ENCODE data around the gene SYT6.

Gene SYT6, protein sequence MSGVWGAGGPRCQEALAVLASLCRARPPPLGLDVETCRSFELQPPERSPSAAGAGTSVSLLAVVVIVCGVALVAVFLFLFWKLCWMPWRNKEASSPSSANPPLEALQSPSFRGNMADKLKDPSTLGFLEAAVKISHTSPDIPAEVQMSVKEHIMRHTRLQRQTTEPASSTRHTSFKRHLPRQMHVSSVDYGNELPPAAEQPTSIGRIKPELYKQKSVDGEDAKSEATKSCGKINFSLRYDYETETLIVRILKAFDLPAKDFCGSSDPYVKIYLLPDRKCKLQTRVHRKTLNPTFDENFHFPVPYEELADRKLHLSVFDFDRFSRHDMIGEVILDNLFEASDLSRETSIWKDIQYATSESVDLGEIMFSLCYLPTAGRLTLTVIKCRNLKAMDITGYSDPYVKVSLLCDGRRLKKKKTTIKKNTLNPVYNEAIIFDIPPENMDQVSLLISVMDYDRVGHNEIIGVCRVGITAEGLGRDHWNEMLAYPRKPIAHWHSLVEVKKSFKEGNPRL

DNA sequence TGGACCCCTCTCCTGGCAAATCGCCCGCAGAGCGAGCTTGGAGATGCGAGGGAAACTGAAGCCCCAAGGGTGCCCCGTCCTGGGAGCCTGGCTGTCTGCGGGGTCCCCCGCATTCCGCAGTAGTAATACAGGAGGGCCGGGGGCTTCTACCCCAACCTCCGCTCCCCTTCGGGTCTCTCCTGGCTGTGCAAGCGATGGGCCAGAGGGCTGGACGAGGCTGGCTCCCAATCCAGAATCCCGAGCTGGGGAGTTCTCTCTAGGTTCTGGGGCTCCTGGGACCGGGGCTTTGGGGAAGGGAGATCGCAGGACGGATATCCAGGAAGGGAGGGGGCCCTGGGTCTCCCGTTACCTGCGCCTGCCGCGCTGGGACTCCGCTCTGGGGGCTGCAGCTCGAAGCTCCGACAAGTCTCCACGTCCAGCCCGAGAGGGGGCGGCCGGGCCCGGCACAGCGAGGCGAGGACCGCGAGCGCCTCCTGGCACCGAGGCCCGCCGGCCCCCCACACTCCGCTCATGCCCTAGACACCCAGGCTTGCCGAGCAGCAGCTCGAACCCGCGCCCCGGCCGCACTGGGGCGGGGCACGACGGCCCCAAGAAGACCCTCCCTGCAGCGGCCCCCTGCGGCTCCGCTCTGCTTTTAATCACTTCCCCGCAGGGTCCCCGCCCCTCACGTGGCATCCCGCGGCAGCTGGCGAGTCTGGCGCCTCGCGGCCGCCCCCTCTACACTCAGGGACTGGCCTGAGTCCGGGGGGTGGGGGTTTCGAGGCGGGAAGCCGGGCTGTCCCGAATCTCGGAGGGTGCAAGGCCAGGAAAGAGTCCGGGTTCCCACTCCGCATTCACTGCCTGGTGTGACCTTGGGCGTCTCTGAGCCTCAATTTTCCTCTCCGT lies at the start of gene SYT6:
Gene SYT6, minus strand, starts transcription at position 609 of the 885 bp plus-strand sequence. Its CDS starts 97 bp downstream, at position 512.
- DNase-seq (ENCODE audit: low read depth), result no peak

DNA sequence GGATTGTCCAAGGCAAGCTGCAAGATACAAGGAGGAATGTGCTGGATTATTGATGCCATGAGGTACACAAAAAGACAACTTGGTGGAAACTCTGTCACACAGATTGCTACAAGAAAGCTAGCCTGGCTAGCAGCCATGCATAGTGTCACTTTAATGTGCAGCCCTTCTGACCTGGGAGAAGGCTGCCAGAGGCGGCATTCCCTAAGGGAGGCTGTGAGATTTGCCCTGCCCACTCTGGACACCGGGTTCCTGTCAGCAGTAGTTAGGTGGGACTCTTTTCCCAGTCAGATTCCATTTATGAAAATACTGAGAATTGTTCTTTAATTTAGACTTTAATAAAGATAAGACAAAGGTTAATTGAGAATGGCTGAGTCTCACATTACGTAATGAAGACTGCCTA lies 47.8 kb upstream of the SYT6 start:
- DNase-seq (ENCODE audit: low read depth), result no peak

DNA sequence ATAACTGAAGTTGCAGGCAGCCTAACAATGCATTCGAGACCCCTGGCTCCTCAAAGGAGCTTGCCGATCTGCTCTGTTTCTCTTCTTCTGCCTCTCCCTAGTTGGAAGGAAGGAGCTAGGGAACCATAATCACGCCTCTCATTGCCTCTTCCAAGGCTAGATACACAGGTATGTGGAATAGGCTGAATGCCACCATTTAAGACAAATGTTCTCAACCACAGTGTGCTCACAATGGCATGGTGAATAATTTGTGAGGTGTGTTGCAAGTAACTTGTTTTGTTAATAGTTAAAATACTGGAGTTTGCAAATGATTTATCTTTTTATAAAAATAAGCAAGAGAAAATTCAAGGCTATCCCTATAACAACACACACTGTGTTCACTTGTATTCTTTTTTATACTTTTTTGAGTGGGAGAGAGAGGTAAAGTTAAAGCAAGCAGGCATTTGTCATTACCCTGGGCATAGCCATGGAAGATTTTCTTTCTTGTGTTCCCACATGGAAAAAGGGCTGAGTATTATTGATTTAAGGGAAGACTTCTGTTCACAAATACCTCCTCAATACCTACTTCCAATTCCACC lies 45.4 kb upstream of the SYT6 start:
- DNase-seq (ENCODE audit: low read depth), result no peak

DNA sequence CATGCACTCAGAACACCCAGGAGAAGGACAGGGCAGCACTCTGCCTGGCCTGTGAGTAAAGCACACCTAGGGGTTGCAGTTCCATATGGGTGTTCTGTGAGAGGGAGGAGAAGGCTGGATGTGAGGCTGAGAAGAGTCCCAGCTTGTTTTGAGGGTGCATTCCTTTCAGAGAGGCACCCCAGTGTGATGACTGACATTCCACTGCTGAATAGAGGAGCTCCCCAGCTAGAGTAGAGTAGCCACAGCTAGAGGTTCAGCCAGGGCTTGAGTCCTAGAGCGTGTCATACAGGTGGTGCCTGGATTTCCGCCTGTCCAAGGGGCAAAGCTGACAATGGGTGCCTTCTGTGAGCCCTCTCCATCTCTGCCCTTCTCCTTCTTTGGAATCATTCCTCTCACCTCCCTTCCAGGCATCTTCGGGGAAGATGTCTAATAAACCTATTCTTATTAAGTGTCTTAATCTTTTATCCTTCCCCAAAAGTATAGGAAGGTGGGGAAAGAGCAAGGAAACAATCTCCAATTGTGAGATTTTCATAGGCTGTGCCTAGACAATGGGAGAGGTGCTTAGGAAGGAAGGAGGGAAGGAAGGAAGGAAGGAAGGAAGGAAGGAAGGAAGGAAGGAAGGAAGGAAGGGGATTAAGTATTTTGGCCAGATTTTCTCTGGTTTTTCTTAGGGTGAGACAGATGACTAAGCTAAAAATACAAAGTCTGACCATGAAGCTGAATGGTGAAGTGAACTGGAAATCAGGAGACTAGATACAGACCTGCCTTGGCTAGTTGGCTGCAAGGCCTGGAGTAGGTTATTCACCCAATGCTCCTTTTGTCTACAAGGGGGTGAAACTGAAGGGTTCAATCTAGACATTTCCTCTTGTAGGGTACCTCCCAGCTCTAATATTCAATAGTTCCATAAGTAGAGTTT lies 43.6 kb upstream of the SYT6 start:
- no peak for DNase-seq (ENCODE audit: low read depth)

DNA sequence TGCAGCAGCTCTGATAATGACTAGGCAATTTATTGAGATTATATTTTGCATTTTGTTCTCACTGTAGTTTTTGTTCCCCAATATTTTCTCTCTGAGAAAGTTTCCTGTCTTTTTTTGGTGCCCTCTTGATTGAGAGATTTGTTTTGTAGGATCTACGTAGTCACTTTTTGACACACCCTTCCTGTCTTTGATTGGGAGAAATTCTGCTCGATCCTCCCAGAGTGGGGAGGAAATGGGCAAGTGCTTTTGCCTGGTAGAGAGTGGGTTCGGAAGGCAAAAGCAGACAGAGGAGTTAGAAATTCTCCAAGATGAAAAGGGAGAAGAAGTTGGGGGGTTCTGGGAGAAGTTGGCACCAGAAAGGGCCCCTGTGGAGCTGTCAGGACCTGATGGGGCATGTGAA lies 42.1 kb upstream of the SYT6 start:
- DNase-seq (ENCODE audit: low read depth), result no peak

DNA sequence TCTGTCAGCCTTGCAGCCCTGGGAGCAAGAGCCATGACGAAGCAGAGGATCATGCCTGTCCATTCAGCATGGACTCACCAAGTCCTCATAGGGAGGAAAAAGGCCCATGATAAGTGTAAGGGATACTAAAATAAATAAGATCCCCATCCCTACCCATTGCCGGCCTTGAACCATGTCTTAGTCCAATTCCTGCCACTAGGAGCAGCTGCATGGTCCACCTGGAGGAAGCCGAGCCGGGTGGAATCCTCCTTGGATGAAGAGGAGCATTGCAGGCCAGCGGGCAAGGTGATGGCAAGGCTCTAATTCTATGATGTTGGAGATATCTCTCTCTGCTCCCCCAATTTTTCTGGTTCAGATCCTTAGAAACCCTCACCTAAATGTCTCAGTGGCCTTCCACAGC lies 38.7 kb upstream of the SYT6 start:
- no peak for DNase-seq (ENCODE audit: low read depth)

DNA sequence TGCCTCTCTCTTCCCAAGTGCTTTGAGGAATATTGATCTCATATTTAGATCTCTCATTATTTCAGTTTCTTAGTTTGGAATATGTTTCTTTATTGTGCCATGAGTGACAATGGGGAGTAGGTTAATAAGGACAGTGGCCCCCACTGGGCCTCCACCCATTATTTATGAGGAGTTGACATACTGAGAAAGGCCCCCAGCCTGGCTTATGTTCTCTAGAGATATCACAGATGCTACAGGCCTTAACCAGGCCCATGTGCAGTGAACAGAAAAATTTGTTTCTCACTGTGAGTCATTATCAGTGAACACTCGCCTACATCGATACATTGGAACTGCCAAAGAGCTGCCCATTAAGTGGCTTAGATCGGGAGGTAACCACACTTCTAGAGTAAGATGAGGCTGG lies 35.7 kb upstream of the SYT6 start:
- no peak for DNase-seq (ENCODE audit: low read depth)

DNA sequence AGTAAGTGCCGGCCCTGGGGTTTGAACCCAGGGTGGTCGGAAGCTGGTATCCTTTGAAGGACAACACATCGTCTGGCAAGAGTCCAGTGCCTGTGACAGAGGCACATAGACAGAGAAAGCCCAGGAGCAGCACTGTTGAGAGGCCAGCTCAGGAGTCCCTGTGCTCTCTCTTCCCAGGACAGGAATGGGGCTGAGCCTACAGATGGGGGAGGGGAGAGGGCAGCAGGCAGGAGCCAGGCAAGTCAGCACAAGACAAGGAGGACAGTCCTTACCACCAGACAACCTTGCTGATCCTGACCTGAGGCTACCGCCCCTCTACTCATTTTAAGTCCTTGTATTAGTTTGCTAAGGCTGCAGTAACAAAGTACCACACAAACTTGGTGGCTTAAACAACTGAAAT lies 27.7 kb upstream of the SYT6 start:
- no peak for DNase-seq (ENCODE audit: low read depth)

DNA sequence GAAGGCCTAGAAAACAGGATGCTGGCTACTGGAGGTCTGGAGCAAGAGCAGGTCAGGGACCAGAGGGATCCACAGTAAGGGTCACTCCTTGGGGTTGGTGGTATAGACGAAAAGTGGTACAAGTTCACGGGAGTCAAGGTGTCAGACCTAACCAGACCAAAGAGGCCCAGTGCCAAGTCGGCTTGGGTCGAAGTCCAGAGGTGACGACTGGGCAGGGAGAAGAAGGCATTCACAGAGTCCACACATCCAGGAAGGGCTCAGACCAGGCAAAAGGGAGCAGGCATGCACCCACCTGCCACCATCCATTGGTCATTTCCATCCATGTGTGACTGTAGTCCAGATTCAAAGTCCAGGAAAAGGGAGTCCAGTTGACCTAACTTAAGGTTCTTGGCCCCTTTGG lies 27.1 kb upstream of the SYT6 start:
- no peak for DNase-seq (ENCODE audit: low read depth)

DNA sequence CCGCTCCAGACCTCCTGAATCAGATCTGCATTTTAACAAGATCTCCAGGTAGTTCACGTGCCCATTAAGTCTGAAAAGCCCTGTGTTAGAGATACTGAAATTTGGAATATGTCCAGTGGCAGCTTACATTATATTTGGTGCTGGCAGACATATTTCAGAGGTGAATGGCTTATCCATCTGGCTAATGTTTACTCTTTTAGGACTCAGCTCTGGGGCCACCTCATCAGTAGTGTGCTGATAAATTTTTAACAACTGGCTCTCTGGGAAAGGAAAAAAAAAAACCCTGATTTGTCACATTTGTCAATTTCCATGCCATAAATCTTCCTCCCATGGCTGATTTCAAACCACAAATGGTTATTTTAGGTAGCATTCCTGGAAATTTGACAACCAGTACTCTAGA lies 25.3 kb upstream of the SYT6 start:
- DNase-seq (ENCODE audit: low read depth), result no peak

DNA sequence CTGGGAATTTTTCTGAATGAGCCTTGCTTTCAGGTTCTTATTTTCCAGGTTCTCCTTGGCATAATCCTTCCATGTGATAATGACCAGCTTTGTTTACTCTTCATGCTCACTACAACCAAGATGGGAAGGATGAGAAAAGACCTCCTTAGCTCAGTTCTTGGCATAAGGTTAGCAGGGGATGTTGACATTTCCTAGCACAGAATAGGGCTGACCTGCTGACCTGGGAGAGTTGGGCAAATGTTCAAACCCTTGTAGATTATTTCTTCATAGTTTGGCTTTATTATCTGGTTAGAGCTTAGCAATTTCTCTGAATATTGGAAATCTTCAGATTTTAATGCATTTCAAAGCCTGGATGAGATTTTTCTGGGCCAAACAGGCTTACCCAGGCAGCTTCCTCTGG lies 23.6 kb upstream of the SYT6 start:
- no peak for DNase-seq (ENCODE audit: low read depth)

DNA sequence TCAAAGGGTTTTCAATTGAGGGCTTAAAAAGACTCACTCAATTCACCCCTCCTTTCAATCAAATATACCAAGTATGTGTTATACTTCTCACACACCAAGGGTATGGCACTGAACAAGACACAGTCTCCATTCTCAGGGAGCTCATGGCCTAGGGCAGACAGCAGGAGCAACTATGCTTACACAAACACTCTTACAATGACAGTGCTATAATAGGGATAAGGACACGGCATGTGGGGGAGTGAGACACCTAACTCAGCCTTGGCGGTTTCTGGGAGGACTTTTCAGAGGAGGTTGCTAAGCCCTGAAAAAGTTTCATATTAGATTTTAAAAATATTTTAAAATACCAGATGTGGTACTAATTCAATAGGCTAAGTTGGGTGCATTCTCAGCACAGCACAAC lies 22.7 kb upstream of the SYT6 start:
- no peak for DNase-seq (ENCODE audit: low read depth)

DNA sequence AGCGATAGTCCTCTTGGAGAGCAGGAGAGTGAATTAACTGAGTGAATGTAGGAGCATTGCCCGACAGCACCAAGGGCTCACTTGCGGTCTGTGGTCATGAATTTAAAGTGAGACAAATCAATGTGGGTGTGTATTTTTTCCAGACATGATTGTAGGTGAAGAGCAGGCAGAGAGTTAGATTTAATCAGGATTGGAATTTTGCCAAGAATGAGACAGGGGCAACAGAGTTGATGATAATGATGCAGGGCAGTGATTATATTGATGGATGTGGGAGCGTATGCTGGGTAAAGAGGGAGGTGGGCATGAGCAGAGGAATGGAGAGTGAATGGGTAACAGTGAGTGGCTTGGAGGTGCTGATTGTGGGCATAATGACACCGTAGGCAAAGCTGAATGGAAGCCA lies 20.0 kb upstream of the SYT6 start:
- no peak for DNase-seq (ENCODE audit: low read depth)

DNA sequence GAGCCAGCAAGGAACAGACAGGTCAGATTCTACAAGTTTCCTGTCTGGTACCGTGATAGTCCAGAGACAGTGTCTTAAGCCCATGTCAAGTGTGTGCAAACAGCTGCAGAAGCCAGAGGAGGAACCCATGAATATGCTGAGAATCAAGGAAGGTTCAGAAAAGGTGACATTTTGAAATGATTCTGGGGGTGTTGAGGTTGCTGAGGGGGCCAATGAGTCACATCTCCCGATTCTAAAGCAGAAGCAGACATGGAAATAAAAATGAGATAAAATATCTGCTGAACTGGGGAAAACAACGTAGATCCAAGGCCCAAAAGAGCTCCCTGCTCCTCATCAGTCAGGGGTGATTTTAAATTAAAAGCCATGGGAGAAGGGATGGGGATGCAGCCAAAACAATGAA lies 15.8 kb upstream of the SYT6 start:
- DNase-seq (ENCODE audit: low read depth), result no peak

DNA sequence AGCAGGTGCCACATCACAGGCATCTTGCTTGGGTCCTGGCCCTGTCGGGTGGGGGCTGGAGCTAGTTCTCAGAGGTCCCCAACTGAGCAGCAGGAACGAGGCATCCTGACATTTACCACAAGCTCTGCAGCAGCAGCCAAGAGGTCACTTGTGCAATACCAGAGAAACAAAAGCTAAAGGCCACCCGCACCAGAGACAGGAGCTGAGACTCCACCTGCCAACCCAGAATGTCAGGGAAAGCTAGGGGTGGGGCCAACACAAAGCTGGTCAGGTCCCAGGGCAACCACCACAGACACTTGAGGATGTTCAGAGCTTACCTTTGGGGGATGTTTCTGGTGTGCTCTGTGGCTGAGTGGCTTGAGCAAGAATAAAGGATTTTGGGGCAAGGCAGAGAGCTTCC lies 13.6 kb upstream of the SYT6 start:
- DNase-seq (ENCODE audit: low read depth), result no peak

DNA sequence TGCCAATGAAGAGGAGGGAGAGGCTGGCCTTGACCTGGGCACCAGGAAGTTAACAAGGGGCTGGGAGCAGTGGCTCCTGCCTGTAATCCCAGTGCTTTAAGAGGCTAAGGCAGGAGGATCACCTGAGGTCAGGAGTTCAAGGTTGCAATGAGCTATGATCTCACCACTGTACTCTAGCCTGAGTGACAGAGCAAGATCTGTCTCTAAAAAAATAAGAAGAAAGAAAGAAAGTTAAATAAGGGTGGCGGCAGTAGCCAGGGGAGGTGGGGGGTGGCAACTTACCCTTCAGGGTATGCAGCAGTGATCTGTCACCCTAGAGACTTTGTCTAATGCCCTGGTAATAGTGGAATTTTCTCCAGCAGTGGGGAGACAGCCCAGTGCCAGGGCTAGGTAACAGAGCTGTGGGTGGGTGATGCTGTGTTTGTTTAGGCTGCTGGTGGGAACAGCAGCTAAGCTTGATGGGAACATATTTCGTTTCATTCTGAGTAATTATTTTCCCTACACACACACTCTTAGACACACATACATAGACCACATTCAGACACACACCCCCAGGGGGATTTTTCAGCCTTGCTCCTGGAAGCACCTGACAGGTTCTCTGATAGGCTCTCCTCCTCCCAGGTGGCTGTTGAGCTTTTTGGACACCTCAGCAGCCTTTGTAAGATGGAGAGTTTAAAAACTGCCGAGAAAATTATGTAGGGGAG lies 11.3 kb upstream of the SYT6 start:
- no peak for DNase-seq (ENCODE audit: low read depth)

DNA sequence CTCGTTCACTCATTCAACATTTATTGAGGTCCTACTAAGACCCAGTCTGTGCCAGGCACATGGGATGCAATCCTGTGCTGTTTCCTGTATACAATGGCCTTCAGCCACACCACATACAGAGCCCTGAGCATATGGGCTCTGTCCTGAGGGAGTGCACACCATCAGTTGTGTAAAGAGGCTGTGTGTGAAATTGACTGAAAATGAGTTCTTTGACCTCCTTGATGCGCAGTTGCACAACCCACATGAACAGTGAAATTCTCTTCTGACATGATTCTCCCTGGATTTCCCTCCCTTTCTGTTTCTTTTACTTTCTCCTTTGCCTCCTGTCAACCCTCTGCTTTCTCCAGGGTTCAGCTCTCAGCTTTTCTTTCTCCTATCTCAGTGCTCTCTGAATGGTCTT lies 6.3 kb upstream of the SYT6 start:
- no peak for DNase-seq (ENCODE audit: low read depth)

DNA sequence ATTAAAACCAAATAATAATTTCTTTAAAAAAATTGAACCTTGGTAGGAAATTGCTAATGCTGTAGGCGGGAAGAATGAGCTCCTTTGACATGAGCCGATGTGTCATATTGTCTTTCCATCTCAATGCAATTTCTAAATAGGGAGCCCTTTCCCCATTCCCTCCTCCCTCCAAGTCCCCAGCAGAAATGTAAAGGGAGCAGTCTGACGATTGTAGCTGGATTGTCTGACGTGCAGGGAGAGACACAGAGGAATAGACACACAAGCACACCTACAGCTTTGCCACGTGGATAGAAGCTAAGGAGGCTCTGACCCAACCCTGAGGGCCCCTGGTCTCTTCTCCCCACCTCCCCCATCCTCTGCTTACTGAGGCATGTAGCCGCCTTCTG lies 3.6 kb upstream of the SYT6 start:
- DNase-seq (ENCODE audit: low read depth), result no peak

DNA sequence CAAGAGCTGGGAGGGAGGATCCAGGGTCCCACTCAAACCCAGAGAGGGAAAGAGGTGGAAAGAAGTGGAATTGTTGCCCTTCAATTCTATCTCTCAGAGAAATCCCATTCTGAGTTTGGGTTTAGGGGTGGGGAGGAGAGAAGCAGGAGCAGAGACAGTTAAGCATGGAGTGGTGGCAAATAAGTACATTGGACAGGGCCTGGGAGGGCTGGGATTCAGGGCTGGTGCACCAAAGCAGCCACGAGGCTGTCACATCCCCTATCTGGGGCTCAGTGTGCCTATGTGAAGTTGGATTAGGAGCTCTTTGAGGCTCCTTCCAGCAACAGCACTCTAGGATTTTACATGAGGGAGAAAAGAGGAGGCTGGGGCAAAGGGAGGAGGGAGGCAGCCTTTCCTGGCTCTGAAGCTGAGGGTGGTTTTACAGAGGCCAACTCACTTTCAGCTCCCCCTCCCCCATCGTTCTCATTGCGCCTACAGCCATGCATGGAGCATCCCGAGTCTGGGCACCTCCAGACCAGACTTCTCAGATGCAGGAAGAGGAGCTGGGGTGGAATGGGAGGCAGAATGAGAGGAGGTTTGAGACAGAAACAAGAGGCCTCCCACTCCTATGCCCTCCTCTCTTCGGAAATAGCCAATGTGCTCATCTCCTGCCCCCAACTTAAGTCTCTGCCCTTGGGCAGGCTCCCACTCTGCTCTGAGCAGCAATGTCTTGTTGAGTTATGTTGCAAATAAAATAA lies 3.0 kb upstream of the SYT6 start:
- no peak for DNase-seq (ENCODE audit: low read depth)

DNA sequence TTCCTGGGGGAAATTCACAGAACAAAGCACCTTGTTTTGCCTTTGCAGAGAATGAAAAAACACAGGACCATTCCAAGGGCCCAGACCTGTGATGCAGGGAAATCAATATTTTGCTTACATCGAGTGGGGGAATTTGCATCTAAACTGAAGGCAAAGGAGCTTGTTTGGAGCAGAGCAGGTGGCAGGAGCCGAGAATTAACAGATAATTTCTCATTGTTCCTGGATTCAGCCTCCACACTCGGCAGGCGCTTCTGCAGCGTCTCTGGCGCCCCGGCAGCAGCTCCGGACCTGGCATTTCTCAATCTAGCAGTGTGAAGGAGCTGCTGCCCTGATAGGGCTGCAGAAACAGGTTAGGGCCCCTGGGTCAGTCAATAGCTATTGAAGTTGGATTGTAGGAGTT lies 2.0 kb upstream of the SYT6 start:
- no peak for DNase-seq (ENCODE audit: low read depth)

DNA sequence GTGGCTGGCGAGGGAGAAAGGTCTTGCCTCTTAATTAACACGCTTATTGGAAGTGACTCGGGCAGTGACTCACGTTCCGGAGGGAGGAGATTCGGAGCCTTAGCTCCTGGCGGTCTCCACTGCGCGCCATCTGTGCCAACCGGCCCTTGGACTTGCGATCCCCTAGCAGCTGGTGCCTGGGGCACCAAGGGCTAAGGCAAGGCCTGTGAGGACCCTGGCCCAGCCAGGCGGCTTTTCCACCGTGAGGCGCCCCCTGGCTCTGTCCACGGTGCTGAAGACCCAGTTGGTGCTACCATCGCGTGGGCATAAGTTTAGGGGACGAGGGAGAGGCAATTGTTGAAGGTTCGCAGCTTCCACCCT lies 1.3 kb upstream of the SYT6 start:
- DNase-seq (ENCODE audit: low read depth), result no peak

All from stimulated activated CD8-positive, alpha-beta memory T cell treated with anti-CD3 and anti-CD28 coated beads, Interleukin-7, amount 100 ng/mL, for 24 hours (primary cell).